ENCODE results near the gene WWOX. TPM values are rescaled to one million over a fixed set of nuclear protein-coding genes. Genes with fewer than 3 reads are reported as not detected.

WWOX gene
- polyA plus RNA-seq, 2 of the 4 experiments (the other 2 are of a cell fraction): 16.0 to 17.2 TPM

DNA sequence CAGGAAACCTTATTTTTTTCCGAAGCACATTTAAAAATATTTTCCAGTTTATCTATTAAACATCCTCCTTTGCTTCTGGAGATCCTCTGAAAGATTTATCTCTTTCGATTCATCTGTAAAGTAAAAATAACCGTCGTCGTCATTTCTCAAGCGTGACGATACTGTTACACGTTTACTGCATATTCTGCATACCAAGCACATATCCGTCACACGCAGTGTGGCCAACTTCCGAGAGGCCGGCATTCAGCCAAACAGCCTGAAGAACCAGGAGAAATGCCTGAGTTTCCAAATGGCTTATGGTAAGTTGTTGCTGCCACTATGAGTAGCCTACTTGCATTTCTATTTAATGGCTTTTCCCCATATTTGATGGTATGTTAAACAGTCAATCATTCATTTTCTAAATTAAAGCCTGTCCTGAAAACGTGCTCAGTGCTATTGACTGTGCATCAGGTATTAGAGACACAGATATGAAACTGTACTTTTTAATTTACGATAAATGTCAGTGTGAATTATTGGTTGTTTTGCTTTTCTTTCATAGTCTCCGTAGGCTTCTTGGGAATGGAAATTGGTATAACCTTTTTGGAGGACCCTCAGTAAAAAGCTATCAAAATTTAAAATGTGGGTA, 275.7 kb downstream of the WWOX start:
- Histone ChIP-seq H3K4me2 (no peak overlapping the region), H3K27ac (no peak overlapping the region), H3K4me3 (no peak overlapping the region), H3K9me3 (no peaks in the 10 kb centered on the region), H3K4me1 (no peaks in the 10 kb centered on the region)
- ATAC-seq (no peak), DNase-seq (ENCODE audit: low read depth in 1 of 2, low spot score in 1 of 2) (no peak), FAIRE-seq (no peak)
- CTCF ChIA-PET: no interaction called here
- WGBS (ENCODE audit: missing lambda C conversion rate): 84% methylated on average over 15 of the region's 15 CpGs
- no peak for TF ChIP-seq JUNB (IDR thresholded peaks at IDR 0.05)
- POLR2A ChIA-PET: no interaction called here

- Histone ChIP-seq H3K4me2 (no peak overlapping the region), H3K4me1 (no peaks in the 10 kb centered on the region), H3K27ac (no peak overlapping the region), H3K4me3 (no peak overlapping the region), H3K9me3 (no peaks in the 10 kb centered on the region)
- WGBS (ENCODE audit: missing lambda C conversion rate): 75% methylated on average over 4 of the region's 4 CpGs
- CTCF ChIA-PET: interaction anchor here (1.2 kb wide), 1 partner anchor 9 kb away, joined by 3 read pairs; no protein-coding TSS in a partner anchor
- TF ChIP-seq NR3C1 (IDR thresholded peaks at IDR 0.05) (no peak), ZFP36 (IDR thresholded peaks at IDR 0.05; ENCODE audit: borderline replicate concordance, partially characterized antibody) (no peak), HOXB5 (CRISPR knock-in tag; IDR thresholded peaks at IDR 0.05) (no peak), JUNB (IDR thresholded peaks at IDR 0.05) (no peak), ZNF302 (CRISPR knock-in tag; IDR thresholded peaks at IDR 0.05) (no peak), FOXS1 (CRISPR knock-in tag; IDR thresholded peaks at IDR 0.05) (no peak), POLR2A (IDR thresholded peaks at IDR 0.05; ENCODE audit: low read length) (no peak), POLR2AphosphoS2 (conservative IDR thresholded peaks at IDR 0.05; ENCODE audit: low read length) (no peak), GATA3 (IDR thresholded peaks at IDR 0.05; ENCODE audit: borderline replicate concordance) (no peak), CBX2 (IDR thresholded peaks at IDR 0.05; ENCODE audit: borderline replicate concordance, low read depth) (no peak), FOSB (CRISPR knock-in tag; IDR thresholded peaks at IDR 0.05) (no peak), RARB (CRISPR knock-in tag; IDR thresholded peaks at IDR 0.05) (no peak), CHD4 (IDR thresholded peaks at IDR 0.05; ENCODE audit: borderline replicate concordance) (no peak)
- TF ChIP-seq, protein P1, sequence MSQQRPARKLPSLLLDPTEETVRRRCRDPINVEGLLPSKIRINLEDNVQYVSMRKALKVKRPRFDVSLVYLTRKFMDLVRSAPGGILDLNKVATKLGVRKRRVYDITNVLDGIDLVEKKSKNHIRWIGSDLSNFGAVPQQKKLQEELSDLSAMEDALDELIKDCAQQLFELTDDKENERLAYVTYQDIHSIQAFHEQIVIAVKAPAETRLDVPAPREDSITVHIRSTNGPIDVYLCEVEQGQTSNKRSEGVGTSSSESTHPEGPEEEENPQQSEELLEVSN (IDR thresholded peaks at IDR 0.05; ENCODE audit: borderline replicate concordance, low read depth): no peak
- TF ChIP-seq, protein P2, sequence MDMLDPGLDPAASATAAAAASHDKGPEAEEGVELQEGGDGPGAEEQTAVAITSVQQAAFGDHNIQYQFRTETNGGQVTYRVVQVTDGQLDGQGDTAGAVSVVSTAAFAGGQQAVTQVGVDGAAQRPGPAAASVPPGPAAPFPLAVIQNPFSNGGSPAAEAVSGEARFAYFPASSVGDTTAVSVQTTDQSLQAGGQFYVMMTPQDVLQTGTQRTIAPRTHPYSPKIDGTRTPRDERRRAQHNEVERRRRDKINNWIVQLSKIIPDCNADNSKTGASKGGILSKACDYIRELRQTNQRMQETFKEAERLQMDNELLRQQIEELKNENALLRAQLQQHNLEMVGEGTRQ (IDR thresholded peaks at IDR 0.05): no peak
- TF ChIP-seq, protein P3, sequence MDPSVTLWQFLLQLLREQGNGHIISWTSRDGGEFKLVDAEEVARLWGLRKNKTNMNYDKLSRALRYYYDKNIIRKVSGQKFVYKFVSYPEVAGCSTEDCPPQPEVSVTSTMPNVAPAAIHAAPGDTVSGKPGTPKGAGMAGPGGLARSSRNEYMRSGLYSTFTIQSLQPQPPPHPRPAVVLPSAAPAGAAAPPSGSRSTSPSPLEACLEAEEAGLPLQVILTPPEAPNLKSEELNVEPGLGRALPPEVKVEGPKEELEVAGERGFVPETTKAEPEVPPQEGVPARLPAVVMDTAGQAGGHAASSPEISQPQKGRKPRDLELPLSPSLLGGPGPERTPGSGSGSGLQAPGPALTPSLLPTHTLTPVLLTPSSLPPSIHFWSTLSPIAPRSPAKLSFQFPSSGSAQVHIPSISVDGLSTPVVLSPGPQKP (IDR thresholded peaks at IDR 0.05; ENCODE audit: low read depth, low read length): no peak
- ATAC-seq (no peak), DNase-seq (ENCODE audit: low read depth in 1 of 2, low spot score in 1 of 2) (no peak), FAIRE-seq (no peak)
- POLR2A ChIA-PET: no interaction called here
Measured at GRCh38 chr16:78376452-78376851, 277.0 kb downstream of the WWOX start.

GRCh38 chr16:78377312-78377711, 277.9 kb downstream of the WWOX start:
- DNase-seq (ENCODE audit: low read depth in 1 of 2, low spot score in 1 of 2) (no peak), FAIRE-seq (no peak), ATAC-seq (no peak)
- 86% methylated on average over 4 of the region's 4 CpGs for WGBS (ENCODE audit: missing lambda C conversion rate)
- CTCF ChIA-PET: interaction anchor here (1.2 kb wide), 1 partner anchor 10 kb away, joined by 3 read pairs; no protein-coding TSS in a partner anchor
- Histone ChIP-seq H3K4me1 (no peaks in the 10 kb centered on the region), H3K27ac (no peak overlapping the region), H3K4me3 (no peak overlapping the region), H3K4me2 (no peak overlapping the region), H3K9me3 (no peaks in the 10 kb centered on the region)
- TF ChIP-seq, protein P4, sequence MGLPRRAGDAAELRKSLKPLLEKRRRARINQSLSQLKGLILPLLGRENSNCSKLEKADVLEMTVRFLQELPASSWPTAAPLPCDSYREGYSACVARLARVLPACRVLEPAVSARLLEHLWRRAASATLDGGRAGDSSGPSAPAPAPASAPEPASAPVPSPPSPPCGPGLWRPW (IDR thresholded peaks at IDR 0.05): no peak
- TF ChIP-seq ZFP36 (IDR thresholded peaks at IDR 0.05; ENCODE audit: borderline replicate concordance, partially characterized antibody): no peak
- no peak for TF ChIP-seq REST (IDR thresholded peaks at IDR 0.05)
- no peak for TF ChIP-seq PHF8 (IDR thresholded peaks at IDR 0.05; ENCODE audit: borderline replicate concordance, low read depth)
- TF ChIP-seq HOXA7 (CRISPR knock-in tag; IDR thresholded peaks at IDR 0.05): no peak
- no peak for TF ChIP-seq BHLHE40 (IDR thresholded peaks at IDR 0.05; ENCODE audit: low read depth, low read length)
- POLR2A ChIA-PET: no interaction called here
